HG03045 (cell line): ENCODE measurements around the gene BICC1.

Experiments
- ATAC-seq: cut with Tn5 transposase; IDR thresholded peaks from one replicate; pipeline ENCODE4 v1.9.1; 2021; ENCODE audit warnings: mild to moderate bottlenecking, moderate library complexity; ENCODE audit not compliant: unreplicated experiment

The BICC1 gene

DNA sequence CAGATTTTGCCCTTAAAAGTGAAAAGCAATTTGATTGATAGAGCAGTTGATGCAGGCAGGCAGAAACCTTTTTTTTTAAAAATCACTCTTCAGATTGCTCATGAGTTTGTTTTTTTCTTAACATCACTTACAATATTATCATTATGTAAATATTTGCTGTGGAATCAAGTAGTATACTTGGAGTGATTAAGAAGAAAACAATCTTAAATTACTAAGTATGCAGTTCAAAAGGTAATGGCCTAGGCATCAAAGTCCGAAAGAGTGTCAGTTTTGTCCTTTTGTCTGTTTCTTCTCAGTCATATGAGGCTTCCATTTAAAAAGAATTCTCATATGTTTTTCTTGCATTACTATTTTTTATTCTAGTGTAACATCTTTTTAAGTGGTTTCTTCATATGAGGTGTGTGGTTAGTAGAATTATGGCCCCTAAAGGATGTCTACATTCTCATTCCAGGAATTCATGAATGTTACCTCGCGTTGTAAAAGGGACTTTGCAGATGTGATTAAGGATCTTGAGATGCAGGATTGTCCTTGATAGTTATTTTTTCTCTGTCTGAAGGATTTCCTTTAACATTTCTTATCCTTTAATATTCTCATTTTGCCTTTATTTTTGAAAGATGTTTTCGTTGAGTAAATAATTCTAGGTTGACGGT, 44.0 kb downstream of the BICC1 start:
- ATAC-seq: no peak

DNA sequence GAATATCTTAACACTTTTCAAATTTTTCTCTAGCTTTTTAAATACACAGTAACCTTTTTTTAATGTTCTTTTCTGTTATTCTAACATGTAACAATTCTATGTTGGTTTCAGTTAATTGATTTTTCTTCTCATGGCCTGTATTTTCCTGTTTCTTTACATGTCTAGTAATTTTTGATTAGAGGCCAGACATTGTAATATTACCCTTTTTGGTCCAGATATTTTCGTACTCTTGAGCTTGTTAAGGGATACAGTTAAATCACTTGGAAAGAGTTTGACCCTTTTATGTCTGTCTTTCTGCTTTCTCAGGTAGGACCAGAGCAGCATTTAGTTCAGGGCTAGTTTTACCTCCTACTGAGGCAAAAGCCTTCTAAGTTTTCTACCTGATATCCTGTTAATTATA, 45.0 kb downstream of the BICC1 start:
- no peak for ATAC-seq

- ATAC-seq: no peak
These were observed 47.4 kb downstream of the BICC1 start for GRCh38 chr10:58560068-58560467.

DNA sequence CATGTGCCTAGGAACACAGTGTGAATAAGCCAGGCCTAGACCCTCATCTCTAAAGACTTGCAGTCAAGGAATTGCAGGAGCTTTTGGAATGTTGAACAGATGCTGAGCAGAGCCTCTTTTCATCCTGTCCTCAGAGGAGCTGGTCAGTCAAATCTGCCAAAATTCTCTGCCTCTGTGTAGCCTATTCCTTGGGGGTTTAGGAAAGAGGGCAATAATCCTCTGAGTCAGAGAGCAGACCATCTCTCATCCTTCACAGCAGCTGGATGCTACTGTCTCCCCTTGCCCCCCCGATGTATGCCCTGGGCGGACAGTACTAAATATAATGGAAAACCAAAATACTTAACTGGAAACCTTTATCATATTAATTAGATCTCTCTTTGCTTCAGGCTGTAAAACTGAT, 52.6 kb downstream of the BICC1 start:
- ATAC-seq: no peak

- ATAC-seq: no peak
These were observed 55.0 kb downstream of the BICC1 start for GRCh38 chr10:58567652-58568051.

GRCh38 chr10:58568428-58568935, 55.8 kb downstream of the BICC1 start:
- ATAC-seq: no peak

- no peak for ATAC-seq
These were observed 57.6 kb downstream of the BICC1 start for GRCh38 chr10:58570307-58570723.

GRCh38 chr10:58570979-58571378, 58.3 kb downstream of the BICC1 start:
- no peak for ATAC-seq

GRCh38 chr10:58573144-58573543, 60.5 kb downstream of the BICC1 start:
- no peak for ATAC-seq

DNA sequence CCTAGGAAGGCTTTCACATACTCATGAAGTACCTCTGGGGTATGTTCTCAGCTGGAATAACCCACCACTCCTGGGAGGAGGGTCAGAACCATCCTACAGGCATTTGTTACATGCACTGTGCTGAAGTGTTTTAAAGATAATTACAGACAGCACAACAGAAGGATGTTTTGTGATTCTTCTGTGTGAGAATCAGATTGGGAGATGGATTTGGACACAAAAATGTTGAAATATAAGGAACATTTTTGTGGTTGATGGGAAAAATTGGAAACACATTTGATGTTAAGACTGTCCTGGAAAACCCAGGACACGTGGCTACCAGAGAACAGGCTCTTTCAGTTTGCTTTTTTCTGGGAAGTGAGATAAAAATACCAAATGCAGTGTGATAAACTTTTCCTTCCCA, 61.4 kb downstream of the BICC1 start:
- no peak for ATAC-seq

GRCh38 chr10:58575491-58575890, 62.8 kb downstream of the BICC1 start:
- ATAC-seq: no peak

GRCh38 chr10:58576751-58577436, 64.2 kb downstream of the BICC1 start:
- no peak for ATAC-seq

- no peak for ATAC-seq
These were observed 64.7 kb downstream of the BICC1 start for GRCh38 chr10:58577437-58577777.

DNA sequence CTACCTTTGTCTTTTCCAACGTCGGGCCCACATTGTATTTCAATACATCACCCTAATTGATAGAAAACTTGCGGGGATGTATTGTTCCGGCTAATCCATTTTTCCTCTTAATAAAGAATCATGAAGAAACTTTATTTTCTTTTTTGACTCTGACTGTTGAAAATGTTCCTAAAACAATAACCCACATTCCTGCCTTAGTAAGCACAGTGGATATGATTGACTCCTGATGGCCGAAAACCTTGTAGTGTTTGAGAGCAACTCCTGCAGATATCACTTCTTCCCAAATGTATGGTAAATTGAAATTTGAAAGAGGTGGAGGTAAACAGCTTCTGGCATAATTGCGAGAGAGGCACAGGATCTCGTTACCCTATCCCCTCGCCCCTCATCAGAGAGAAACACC, 65.7 kb downstream of the BICC1 start:
- no peak for ATAC-seq

- ATAC-seq: no peak
These were observed 66.5 kb downstream of the BICC1 start for GRCh38 chr10:58579011-58579655.

GRCh38 chr10:58582045-58582444, 69.4 kb downstream of the BICC1 start:
- no peak for ATAC-seq

- ATAC-seq: no peak
These were observed 72.8 kb downstream of the BICC1 start for GRCh38 chr10:58585435-58585834.

- ATAC-seq: no peak
These were observed 73.9 kb downstream of the BICC1 start for GRCh38 chr10:58586282-58587245.

GRCh38 chr10:58587676-58588075, 75.0 kb downstream of the BICC1 start:
- ATAC-seq: no peak

- no peak for ATAC-seq
These were observed 76.1 kb downstream of the BICC1 start for GRCh38 chr10:58588673-58589265.
